K562 (cell line): ENCODE results near the gene ADORA1. TPM values are rescaled to one million over a fixed set of nuclear protein-coding genes. Genes with fewer than 3 reads are reported as not detected.

Experiments
- BCL6 ChIP-seq: fragments of 250-450 bp; sonication (Bioruptor Pico); IDR thresholded peaks from 2 replicates; pipeline ENCODE4 v1.4.0; 2020
- BRCA1 ChIP-seq, 2 experiments: fragments of 450-650 bp in 1 of 2; sonication (generic) in 1 of 2; formaldehyde crosslinking in 1 of 2; IDR thresholded peaks; 2 replicates each; pipeline versions ENCODE4 v1.5.0 to v1.6.1; 2017 to 2020; ENCODE audit warnings: mild to moderate bottlenecking in 1 of 2, missing genetic modification reagents in 1 of 2
- FOXA1 ChIP-seq: fragments of 450-650 bp; IDR thresholded peaks from 2 replicates; pipeline ENCODE4 v1.6.1; 2016; ENCODE audit warnings: mild to moderate bottlenecking, borderline replicate concordance
- FOXK1 ChIP-seq: sonication (generic); formaldehyde crosslinking; IDR thresholded peaks from 2 replicates; pipeline ENCODE4 v1.8.0; 2022; ENCODE audit warnings: missing genetic modification reagents, mild to moderate bottlenecking, borderline replicate concordance
- GABPA ChIP-seq: fragments of 200-800 bp; sonication (Bioruptor generic); conservative IDR thresholded peaks from 2 replicates; pipeline ENCODE4 v1.6.1; 2016; ENCODE audit warnings: low read depth, missing genetic modification characterization, missing compliant biosample characterization
- GABPB1 ChIP-seq: sonication (generic); formaldehyde crosslinking; IDR thresholded peaks from 2 replicates; pipeline ENCODE4 v1.8.0; 2022; ENCODE audit warnings: mild to moderate bottlenecking, missing genetic modification reagents
- ILF3 ChIP-seq: fragments of 450-650 bp; IDR thresholded peaks from 2 replicates; pipeline ENCODE4 v1.6.1; 2018; ENCODE audit warnings: antibody characterized with exemption, mild to moderate bottlenecking, moderate library complexity, borderline replicate concordance
- KDM4B ChIP-seq, 2 experiments: fragments of 450-650 bp in 1 of 2; sonication (generic) in 1 of 2; IDR thresholded peaks; 2 replicates each; pipeline ENCODE4 v1.6.1; 2016 to 2017; ENCODE audit warnings: borderline replicate concordance in 2 of 2, antibody characterized with exemption in 1 of 2, low read depth in 1 of 2, mild to moderate bottlenecking in 1 of 2
- U2AF1 ChIP-seq: fragments of 200-400 bp; formaldehyde crosslinking; optimal IDR thresholded peaks from 2 replicates; pipeline ENCODE3; 2017; ENCODE audit warnings: mild to moderate bottlenecking, low read depth, low read length, moderate library complexity
- ZNF24 ChIP-seq: fragments of 450-650 bp; IDR thresholded peaks from 2 replicates; pipeline ENCODE4 v1.6.1; 2016
- ZNF586 ChIP-seq: fragments of 450-650 bp; formaldehyde crosslinking; conservative IDR thresholded peaks from 2 replicates; pipeline ENCODE4 v1.4.0; 2020; ENCODE audit warnings: mild to moderate bottlenecking, moderate library complexity
- ZNF778 ChIP-seq: fragments of 450-650 bp; formaldehyde crosslinking; IDR thresholded peaks from 2 replicates; pipeline ENCODE4 v1.4.0; 2020; ENCODE audit warnings: mild to moderate bottlenecking, moderate library complexity
- polyA plus RNA-seq, 8 experiments: library from polyadenylated mRNA; depleted of rRNA in 4 of 8; stranded (reverse) in 5 of 8; unstranded in 3 of 8; fragments of >200 nt; fragmentation: Nextera tagmentation in 2 of 8; fragmentation: Illumina TruSeq in 1 of 8; extraction: Ambion mirVana in 2 of 8; extraction: Trizol in 1 of 8; gene quantifications; 2 replicates each; pipeline versions ENCODE4 v1.2.1 to v1.2.3, GENCODE V29; 2011 to 2014; ENCODE audit warnings: inconsistent platforms in 1 of 8, missing spikeins in 1 of 8
- total RNA-seq, 7 experiments: library from RNA; depleted of rRNA in 6 of 7; stranded (reverse); fragments of >200 nt in 6 of 7; fragmentation: Illumina TruSeq in 2 of 7; extraction: Trizol in 2 of 7; gene quantifications; 2 replicates each; pipeline versions ENCODE4 v1.2.1 to v1.2.3, GENCODE V29; 2011 to 2021; ENCODE audit warnings: low replicate concordance in 1 of 7
- TF ChIP-seq, protein P1 (sequence below), 3 experiments: fragments of 200-800 bp in 1 of 3; fragments of 250-450 bp in 1 of 3; fragments of 450-650 bp in 1 of 3; sonication (Bioruptor Pico) in 1 of 3; sonication (Bioruptor generic) in 1 of 3; formaldehyde crosslinking in 1 of 3; IDR thresholded peaks; 2 replicates each; pipeline versions ENCODE4 v1.6.1 to v1.8.0; 2016 to 2022; ENCODE audit warnings: mild to moderate bottlenecking in 2 of 3, missing genetic modification characterization in 2 of 3, missing compliant biosample characterization in 1 of 3, moderate library complexity in 1 of 3
- TF ChIP-seq, protein P2 (sequence below): sonication (generic); formaldehyde crosslinking; IDR thresholded peaks from 2 replicates; pipeline ENCODE4 v1.8.1; 2023; ENCODE audit warnings: mild to moderate bottlenecking, missing genetic modification reagents, moderate library complexity
- TF ChIP-seq, protein P3 (sequence below), 3 experiments: fragments of 200-800 bp in 1 of 3; sonication (Bioruptor generic) in 1 of 3; sonication (generic) in 1 of 3; formaldehyde crosslinking in 1 of 3; IDR thresholded peaks; 2 replicates each; pipeline versions ENCODE4 v1.6.1 to v1.8.0; 2016 to 2022; ENCODE audit warnings: mild to moderate bottlenecking in 2 of 3, missing compliant biosample characterization in 2 of 3, missing genetic modification characterization in 2 of 3, missing genetic modification reagents in 1 of 3
- TF ChIP-seq, protein P4 (sequence below): sonication (generic); formaldehyde crosslinking; IDR thresholded peaks from 2 replicates; pipeline ENCODE4 v1.8.1; 2022; ENCODE audit warnings: missing genetic modification reagents

ADORA1 gene
- total and polyA plus RNA-seq, 9 of the 15 experiments (the other 6 are each of a cell fraction or from before 2014, with no cell fraction given): not detected

DNA sequence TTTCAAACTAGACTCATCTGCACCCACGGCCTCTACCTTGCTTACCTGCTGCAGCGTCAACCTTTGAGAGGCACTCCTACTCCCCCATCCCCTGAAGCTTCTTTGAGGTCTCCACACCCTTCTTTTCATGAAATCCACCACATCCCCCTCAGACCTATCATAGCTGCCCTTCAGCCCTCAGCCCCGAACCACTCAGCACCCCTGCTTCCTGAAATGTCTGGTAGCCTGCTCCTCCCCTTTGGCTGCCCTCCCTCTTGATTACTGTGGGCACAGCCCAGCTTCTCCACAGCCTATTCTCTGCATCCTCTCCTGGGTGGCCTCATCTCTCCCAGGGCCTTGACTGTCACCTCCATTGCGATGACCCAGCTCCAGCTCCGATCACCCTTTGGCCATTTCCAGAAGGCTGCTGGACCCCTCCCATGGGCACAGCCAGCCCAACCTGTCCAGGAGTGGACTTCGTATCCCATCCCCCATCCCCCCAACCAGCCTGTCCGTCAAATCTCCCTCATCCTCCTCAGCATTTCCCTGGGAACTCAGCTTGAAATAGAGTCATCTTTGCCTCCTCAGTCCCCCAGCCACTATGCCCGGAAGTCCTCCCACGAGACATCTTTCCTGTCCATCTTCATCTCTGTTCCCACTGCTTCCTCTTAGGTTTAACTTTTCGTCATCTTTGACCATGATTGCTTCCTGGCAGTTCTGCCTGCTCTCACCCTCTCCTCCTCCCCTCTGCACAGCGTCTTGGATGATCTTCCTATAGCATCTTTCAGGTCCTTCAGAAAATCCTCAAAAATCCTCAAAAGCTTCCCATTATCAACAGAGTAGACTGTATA lies 6.1 kb upstream of the ADORA1 start (continued):
- TF ChIP-seq, protein P1, sequence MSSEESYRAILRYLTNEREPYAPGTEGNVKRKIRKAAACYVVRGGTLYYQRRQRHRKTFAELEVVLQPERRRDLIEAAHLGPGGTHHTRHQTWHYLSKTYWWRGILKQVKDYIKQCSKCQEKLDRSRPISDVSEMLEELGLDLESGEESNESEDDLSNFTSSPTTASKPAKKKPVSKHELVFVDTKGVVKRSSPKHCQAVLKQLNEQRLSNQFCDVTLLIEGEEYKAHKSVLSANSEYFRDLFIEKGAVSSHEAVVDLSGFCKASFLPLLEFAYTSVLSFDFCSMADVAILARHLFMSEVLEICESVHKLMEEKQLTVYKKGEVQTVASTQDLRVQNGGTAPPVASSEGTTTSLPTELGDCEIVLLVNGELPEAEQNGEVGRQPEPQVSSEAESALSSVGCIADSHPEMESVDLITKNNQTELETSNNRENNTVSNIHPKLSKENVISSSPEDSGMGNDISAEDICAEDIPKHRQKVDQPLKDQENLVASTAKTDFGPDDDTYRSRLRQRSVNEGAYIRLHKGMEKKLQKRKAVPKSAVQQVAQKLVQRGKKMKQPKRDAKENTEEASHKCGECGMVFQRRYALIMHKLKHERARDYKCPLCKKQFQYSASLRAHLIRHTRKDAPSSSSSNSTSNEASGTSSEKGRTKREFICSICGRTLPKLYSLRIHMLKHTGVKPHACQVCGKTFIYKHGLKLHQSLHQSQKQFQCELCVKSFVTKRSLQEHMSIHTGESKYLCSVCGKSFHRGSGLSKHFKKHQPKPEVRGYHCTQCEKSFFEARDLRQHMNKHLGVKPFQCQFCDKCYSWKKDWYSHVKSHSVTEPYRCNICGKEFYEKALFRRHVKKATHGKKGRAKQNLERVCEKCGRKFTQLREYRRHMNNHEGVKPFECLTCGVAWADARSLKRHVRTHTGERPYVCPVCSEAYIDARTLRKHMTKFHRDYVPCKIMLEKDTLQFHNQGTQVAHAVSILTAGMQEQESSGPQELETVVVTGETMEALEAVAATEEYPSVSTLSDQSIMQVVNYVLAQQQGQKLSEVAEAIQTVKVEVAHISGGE (CRISPR knock-in tag; IDR thresholded peaks at IDR 0.05): 0 out of 6 replicates have a peak, but pooled peaks of 1 of the 3 experiments have one; percentile 39
- TF ChIP-seq, protein P2, sequence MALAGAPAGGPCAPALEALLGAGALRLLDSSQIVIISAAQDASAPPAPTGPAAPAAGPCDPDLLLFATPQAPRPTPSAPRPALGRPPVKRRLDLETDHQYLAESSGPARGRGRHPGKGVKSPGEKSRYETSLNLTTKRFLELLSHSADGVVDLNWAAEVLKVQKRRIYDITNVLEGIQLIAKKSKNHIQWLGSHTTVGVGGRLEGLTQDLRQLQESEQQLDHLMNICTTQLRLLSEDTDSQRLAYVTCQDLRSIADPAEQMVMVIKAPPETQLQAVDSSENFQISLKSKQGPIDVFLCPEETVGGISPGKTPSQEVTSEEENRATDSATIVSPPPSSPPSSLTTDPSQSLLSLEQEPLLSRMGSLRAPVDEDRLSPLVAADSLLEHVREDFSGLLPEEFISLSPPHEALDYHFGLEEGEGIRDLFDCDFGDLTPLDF (CRISPR knock-in tag): no peak
- TF ChIP-seq ILF3 (no peak), BCL6 (CRISPR knock-in tag) (no peak), BRCA1 (IDR thresholded peaks at IDR 0.05) (no peak), BRCA1 (CRISPR knock-in tag; IDR thresholded peaks at IDR 0.05) (no peak), ZNF24 (no peak), ZNF586 (CRISPR knock-in tag) (no peak), FOXK1 (CRISPR knock-in tag) (no peak), GABPA (tag) (peak; percentile 66), ZNF778 (CRISPR knock-in tag) (no peak), FOXA1 (no peak), KDM4B (IDR thresholded peaks at IDR 0.05; ENCODE audit: borderline replicate concordance in 2 of 2, low read depth in 1 of 2) (no peak), GABPB1 (CRISPR knock-in tag) (no peak), U2AF1 (no peak)
- TF ChIP-seq, protein P3, sequence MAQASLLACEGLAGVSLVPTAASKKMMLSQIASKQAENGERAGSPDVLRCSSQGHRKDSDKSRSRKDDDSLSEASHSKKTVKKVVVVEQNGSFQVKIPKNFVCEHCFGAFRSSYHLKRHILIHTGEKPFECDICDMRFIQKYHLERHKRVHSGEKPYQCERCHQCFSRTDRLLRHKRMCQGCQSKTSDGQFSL (CRISPR knock-in tag; IDR thresholded peaks at IDR 0.05): no peak
- TF ChIP-seq, protein P3 (tag; IDR thresholded peaks at IDR 0.05): no peak
- TF ChIP-seq, protein P4, sequence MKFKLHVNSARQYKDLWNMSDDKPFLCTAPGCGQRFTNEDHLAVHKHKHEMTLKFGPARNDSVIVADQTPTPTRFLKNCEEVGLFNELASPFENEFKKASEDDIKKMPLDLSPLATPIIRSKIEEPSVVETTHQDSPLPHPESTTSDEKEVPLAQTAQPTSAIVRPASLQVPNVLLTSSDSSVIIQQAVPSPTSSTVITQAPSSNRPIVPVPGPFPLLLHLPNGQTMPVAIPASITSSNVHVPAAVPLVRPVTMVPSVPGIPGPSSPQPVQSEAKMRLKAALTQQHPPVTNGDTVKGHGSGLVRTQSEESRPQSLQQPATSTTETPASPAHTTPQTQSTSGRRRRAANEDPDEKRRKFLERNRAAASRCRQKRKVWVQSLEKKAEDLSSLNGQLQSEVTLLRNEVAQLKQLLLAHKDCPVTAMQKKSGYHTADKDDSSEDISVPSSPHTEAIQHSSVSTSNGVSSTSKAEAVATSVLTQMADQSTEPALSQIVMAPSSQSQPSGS (CRISPR knock-in tag): no peak
